SK-N-SH (cell line): ENCODE measurements around the gene TMEM238L.

Source experiments
- CTCF ChIP-seq: fragments of 200-600 bp; sonication (generic); IDR thresholded peaks from 2 replicates; pipeline ENCODE4 v1.6.1; 2017; ENCODE audit warnings: antibody characterized with exemption, mild to moderate bottlenecking, moderate library complexity
- IRF3 ChIP-seq: fragments of 150-350 bp; IDR thresholded peaks from 2 replicates; pipeline ENCODE4 v1.6.1; 2016; ENCODE audit warnings: mild to moderate bottlenecking, low read depth, low read length
- MXI1 ChIP-seq: IDR thresholded peaks from 2 replicates; pipeline ENCODE4 v1.6.1; 2012; ENCODE audit warnings: mild to moderate bottlenecking, low read depth, low read length, improper control_type of control experiment
- RAD21 ChIP-seq: IDR thresholded peaks from 2 replicates; pipeline ENCODE4 v1.6.1; 2012; ENCODE audit warnings: mild to moderate bottlenecking, low read length
- REST ChIP-seq: IDR thresholded peaks from 2 replicates; pipeline ENCODE4 v1.6.1; 2012; ENCODE audit warnings: mild to moderate bottlenecking, low read depth, low read length, moderate library complexity
- RFX5 ChIP-seq: IDR thresholded peaks from 2 replicates; pipeline ENCODE4 v1.6.1; 2012; ENCODE audit warnings: mild to moderate bottlenecking, improper control_type of control experiment, low read length

- TF ChIP-seq MXI1 (no peak), REST (no peak), RFX5 (no peak), IRF3 (no peak), CTCF (no peak), RAD21 (no peak)
These were observed 10.1 kb downstream of the TMEM238L start for GRCh38 chr17:10793816-10794215.
